Naive thymus-derived CD8-positive, alpha-beta T cell (primary cell): ENCODE results near the gene ITPRIPL1. TPM values are rescaled to one million over a fixed set of nuclear protein-coding genes. Genes with fewer than 3 reads are reported as not detected.

Experiments
- ATAC-seq, 2 donors: fragments of 150-1000 bp; cut with Tn5 transposase in 1 of 2; sonication (Bioruptor Pico), chemical (Tn5 transposase) in 1 of 2; 1 replicate in 1 of 2; 2 replicates in 1 of 2; pipeline ENCODE4 v1.10.0; 2021; ENCODE audit warnings: mild to moderate bottlenecking in 2 of 2, moderate library complexity in 2 of 2
- POLR2A ChIA-PET: fragments of 350-600 bp; sonication (Branson Sonifier 250); formaldehyde crosslinking; loops from one replicate; lab custom pipeline; 2021; ENCODE audit warnings: antibody characterized with exemption; lab: Charles Lee
- DNase-seq, 10 donors: peaks; one replicate each; pipeline versions ENCODE4 v3.0.0 to v3.0.0-alpha.2; 2020 to 2022
- H3K27ac Mint-ChIP-seq, 10 donors: one replicate each; pipeline ENCODE4 v1.8.0; 2020 to 2022; ENCODE audit warnings: mild to moderate bottlenecking in 10 of 10, mixed read lengths in 10 of 10, moderate library complexity in 4 of 10, inconsistent platforms in 1 of 10
- H3K27me3 Mint-ChIP-seq, 5 donors: one replicate each; pipeline ENCODE4 v1.8.0; 2021 to 2022; ENCODE audit warnings: mixed read lengths in 5 of 5
- H3K36me3 Mint-ChIP-seq, 3 donors: one replicate each; pipeline ENCODE4 v1.8.0; 2020 to 2022; ENCODE audit warnings: mixed read lengths in 3 of 3, mild to moderate bottlenecking in 2 of 3, inconsistent platforms in 1 of 3
- H3K4me1 Mint-ChIP-seq, 4 donors: one replicate each; pipeline ENCODE4 v1.8.0; 2021 to 2022; ENCODE audit warnings: mixed read lengths in 4 of 4
- H3K4me3 Mint-ChIP-seq, 10 donors: one replicate each; pipeline ENCODE4 v1.8.0; 2020 to 2022; ENCODE audit warnings: mild to moderate bottlenecking in 10 of 10, mixed read lengths in 10 of 10, moderate library complexity in 6 of 10, inconsistent platforms in 1 of 10
- H3K9me3 Mint-ChIP-seq, 9 donors: one replicate each; pipeline ENCODE4 v1.8.0; 2020 to 2022; ENCODE audit warnings: mixed read lengths in 9 of 9, mild to moderate bottlenecking in 3 of 9, inconsistent platforms in 1 of 9, moderate library complexity in 1 of 9
- polyA plus RNA-seq, 3 donors: library from polyadenylated mRNA; unstranded; fragments of 300-500 nt; fragmentation: Illumina TruSeq; gene quantifications; one replicate each; pipeline ENCODE4 v1.2.3, GENCODE V29; 2021
- total RNA-seq, 8 experiments: library from RNA in 2 of 8; stranded (reverse) in 2 of 8; gene quantifications; one replicate each; pipeline ENCODE4 v1.2.3 and lab custom pipeline; 2021 to 2026

The ITPRIPL1 gene
- total and polyA plus RNA-seq, 5 experiments from 2014 or later, result 0.47 to 8.6 (median 1.4) TPM

DNA sequence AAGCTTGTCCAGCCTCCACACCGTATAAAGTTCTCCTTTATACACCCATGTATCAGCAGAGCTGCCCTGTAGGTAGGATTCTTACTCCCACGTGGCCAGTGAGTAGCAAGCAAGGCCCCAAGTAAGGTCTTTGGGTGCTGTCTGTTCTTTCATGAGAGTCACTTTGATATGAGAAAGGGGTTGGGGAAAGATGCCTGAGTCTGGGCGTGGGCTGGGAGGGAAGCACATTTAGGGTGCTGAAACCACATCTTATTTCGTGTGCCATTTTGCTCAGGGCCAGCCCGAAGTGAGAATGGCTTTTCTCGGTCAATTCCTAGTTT is 436 bp upstream of the ITPRIPL1 start:
- DNase-seq (peak in 3 of 10 donors; percentile 16 to 46 (median 31)), ATAC-seq (peak; percentile 5 to 8)
- Mint-ChIP-seq H3K36me3 (peaks cover 0 to 6% (median 0%) of the 10 kb centered on the region in 3 donors), H3K4me3 (peak overlapping the region; percentile 82 to 94 (median 90)), H3K27ac (peak overlapping the region; percentile 73 to 91 (median 86)), H3K4me1 (peaks cover 20 to 56% (median 51%) of the 10 kb centered on the region in 4 donors), H3K9me3 (no peaks in the 10 kb centered on the region), H3K27me3 (no peaks in the 10 kb centered on the region)
- POLR2A ChIA-PET, result interaction anchor here (1.0 to 3.6 kb wide), 6 partner anchors 9 to 35 kb away, joined by 3 to 33 read pairs (median 7); partner anchors contain the start of genes NCAPH and SNRNP200

DNA sequence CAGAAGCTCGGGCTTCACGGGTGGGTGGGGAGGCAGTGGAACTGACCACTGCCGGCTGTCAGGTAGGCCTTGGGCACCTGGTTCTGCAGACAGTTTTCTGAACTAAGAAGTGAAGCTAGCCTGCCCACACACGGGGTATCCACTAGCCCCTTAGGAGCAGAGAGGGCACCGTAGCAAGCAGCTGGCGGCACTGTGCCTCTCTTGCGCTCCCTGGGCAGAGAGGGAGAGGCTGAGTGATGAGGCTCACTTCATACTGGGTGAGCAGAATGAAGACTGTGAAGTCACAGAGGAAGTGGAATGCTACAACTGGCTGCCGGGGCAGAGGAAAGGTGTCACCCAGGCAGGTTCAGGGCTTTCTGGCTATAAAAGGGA is 753 bp downstream of the ITPRIPL1 start:
- Mint-ChIP-seq H3K27me3 (no peaks in the 10 kb centered on the region), H3K4me1 (peaks cover 17 to 46% (median 42%) of the 10 kb centered on the region in 4 donors), H3K27ac (peak overlapping the region; percentile 50 to 93 (median 86)), H3K36me3 (peaks cover 0 to 6% (median 0%) of the 10 kb centered on the region in 3 donors), H3K4me3 (peak overlapping the region; percentile 82 to 96 (median 91)), H3K9me3 (no peaks in the 10 kb centered on the region)
- DNase-seq (peak in 9 of 10 donors; percentile 11 to 67 (median 38)), ATAC-seq (peak; percentile 38 to 56)
- POLR2A ChIA-PET, result interaction anchor here (0.9 to 3.6 kb wide), 6 partner anchors 8 to 212 kb away, joined by 3 to 33 read pairs (median 7); partner anchors contain the start of genes NCAPH and SNRNP200

DNA sequence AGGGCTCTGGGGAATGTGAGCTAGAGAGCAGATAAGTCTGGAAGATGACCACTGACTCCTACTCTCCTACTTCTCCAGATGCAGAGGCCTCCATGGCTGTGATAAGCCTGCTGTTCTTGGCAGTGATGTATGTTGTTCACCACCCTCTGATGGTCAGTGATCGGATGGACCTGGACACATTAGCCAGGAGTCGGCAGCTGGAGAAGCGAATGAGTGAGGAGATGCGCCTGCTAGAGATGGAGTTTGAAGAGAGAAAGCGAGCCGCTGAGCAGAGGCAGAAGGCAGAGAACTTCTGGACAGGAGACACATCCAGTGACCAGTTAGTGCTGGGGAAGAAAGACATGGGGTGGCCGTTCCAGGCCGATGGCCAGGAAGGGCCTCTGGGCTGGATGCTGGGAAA is 1.4 kb downstream of the ITPRIPL1 start:
- ATAC-seq, result no peak
- POLR2A ChIA-PET, result interaction anchor here (0.5 to 3.6 kb wide), 6 partner anchors 9 to 212 kb away, joined by 3 to 33 read pairs (median 8); partner anchors contain the start of genes NCAPH and SNRNP200
- H3K9me3 Mint-ChIP-seq, result no peaks in the 10 kb centered on the region
- peaks cover 0 to 6% (median 0%) of the 10 kb centered on the region in 3 donors for H3K36me3 Mint-ChIP-seq
- H3K27me3 Mint-ChIP-seq, result no peaks in the 10 kb centered on the region
- peaks cover 16 to 44% (median 37%) of the 10 kb centered on the region in 4 donors for H3K4me1 Mint-ChIP-seq
- DNase-seq, result no peak
- H3K27ac Mint-ChIP-seq, result peak overlapping the region in 4 of 10 donors; percentile 41 to 83 (median 62)
- peak overlapping the region in 5 of 10 donors; percentile 14 to 45 (median 15) for H3K4me3 Mint-ChIP-seq

DNA sequence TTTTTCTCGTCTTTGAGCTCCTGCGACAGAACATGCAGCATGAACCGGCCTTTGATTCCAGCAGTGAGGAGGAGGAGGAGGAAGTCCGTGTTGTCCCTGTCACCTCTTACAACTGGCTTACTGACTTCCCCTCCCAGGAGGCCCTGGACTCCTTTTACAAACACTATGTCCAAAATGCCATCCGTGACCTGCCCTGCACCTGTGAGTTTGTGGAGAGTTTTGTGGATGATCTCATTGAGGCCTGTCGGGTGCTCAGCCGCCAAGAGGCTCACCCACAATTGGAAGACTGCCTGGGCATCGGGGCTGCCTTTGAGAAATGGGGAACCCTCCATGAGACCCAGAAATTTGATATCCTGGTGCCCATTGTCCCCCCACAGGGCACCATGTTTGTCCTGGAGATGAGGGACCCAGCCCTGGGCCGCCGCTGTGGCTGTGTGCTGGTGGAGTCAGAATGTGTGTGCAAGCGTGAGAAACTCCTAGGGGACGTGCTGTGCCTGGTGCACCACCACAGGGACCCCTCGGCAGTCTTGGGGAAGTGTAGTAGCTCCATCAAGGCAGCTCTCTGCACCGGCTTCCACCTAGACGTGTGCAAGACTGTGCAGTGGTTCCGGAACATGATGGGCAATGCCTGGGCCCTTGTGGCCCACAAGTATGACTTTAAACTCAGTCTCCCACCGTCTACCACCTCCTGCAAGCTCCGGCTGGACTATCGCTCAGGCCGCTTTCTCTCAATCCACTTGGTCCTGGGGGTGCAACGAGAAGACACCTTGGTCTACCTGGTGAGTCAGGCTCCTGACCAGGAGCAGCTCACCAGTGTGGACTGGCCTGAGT is 2.1 kb downstream of the ITPRIPL1 start:
- DNase-seq (no peak), ATAC-seq (no peak)
- Mint-ChIP-seq H3K9me3 (no peaks in the 10 kb centered on the region), H3K27ac (peak overlapping the region in 2 of 10 donors; percentile 43 to 83), H3K4me3 (peak overlapping the region in 4 of 10 donors; percentile 6 to 45 (median 19)), H3K27me3 (no peaks in the 10 kb centered on the region), H3K36me3 (peaks cover 0 to 6% (median 0%) of the 10 kb centered on the region in 3 donors), H3K4me1 (peaks cover 16 to 41% (median 32%) of the 10 kb centered on the region in 4 donors)
- POLR2A ChIA-PET, result interaction anchor here (0.5 to 3.6 kb wide), 4 partner anchors 8 to 96 kb away, joined by 3 to 33 read pairs (median 16); partner anchors contain the start of genes NCAPH and SNRNP200

DNA sequence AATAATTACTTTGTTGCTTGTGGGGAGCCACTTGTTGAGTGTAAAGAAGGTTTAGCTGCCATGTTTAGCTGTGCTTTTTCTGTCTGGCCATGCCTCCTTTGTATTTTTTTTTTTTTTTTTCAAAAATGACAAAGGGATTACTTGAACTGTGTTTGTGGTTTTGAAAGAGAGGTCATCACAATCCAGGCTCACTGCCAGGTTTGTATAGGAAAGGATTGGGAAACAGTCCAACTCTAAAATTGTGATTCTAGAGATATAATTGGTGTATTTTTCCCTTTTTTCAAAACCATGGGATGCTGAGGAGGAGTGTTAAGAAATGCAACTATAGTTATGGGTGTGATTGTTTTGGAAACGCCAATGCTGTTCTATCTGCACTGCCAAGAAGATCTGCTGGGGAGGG is 4.3 kb downstream of the ITPRIPL1 start:
- ATAC-seq (no peak), DNase-seq (no peak)
- Mint-ChIP-seq H3K27ac (no peak overlapping the region), H3K4me1 (peaks cover 23 to 39% (median 35%) of the 10 kb centered on the region in 4 donors), H3K36me3 (peaks cover 0 to 6% (median 0%) of the 10 kb centered on the region in 3 donors), H3K27me3 (no peaks in the 10 kb centered on the region), H3K4me3 (no peak overlapping the region), H3K9me3 (no peaks in the 10 kb centered on the region)
- POLR2A ChIA-PET, result interaction anchor here (0.6 to 2.3 kb wide), 3 partner anchors 8 to 53 kb away, joined by 4 to 16 read pairs (median 6); no protein-coding TSS in a partner anchor

- DNase-seq (no peak), ATAC-seq (no peak)
- POLR2A ChIA-PET, result interaction anchor here (0.6 to 2.3 kb wide), 3 partner anchors 8 to 53 kb away, joined by 4 to 16 read pairs (median 6); no protein-coding TSS in a partner anchor
- H3K4me1 Mint-ChIP-seq, result peaks cover 19 to 39% (median 35%) of the 10 kb centered on the region in 4 donors
- no peaks in the 10 kb centered on the region for H3K9me3 Mint-ChIP-seq
- no peak overlapping the region for H3K4me3 Mint-ChIP-seq
- H3K36me3 Mint-ChIP-seq, result peaks cover 0 to 6% (median 0%) of the 10 kb centered on the region in 3 donors
- H3K27me3 Mint-ChIP-seq, result no peaks in the 10 kb centered on the region
- H3K27ac Mint-ChIP-seq, result no peak overlapping the region
Observed at GRCh38 chr2:96329874-96330273, 4.8 kb downstream of the ITPRIPL1 start.

DNA sequence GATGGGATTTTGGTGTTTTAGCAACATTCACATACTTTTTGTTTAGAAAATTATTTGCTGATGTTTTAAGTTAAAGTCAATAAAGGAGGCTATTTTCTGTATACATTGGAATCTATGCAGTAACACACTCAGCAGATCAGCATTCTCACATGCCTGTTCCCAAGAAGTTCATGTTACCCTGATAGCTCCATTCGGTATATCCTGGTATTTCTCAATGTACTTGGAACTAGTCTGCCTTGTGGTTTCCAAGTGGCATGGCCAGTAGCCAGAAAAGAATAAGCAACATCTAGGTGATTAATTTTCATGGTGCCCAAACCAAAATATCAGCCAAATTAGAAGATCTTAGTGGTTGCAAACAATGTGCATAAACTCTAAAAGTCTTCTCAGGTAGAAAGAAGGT is 5.3 kb downstream of the ITPRIPL1 start:
- Mint-ChIP-seq H3K4me3 (no peak overlapping the region), H3K36me3 (peaks cover 0 to 6% (median 0%) of the 10 kb centered on the region in 3 donors), H3K4me1 (peaks cover 17 to 37% (median 35%) of the 10 kb centered on the region in 4 donors), H3K27me3 (no peaks in the 10 kb centered on the region), H3K9me3 (no peaks in the 10 kb centered on the region), H3K27ac (no peak overlapping the region)
- DNase-seq (no peak), ATAC-seq (no peak)
- POLR2A ChIA-PET, result interaction anchor here (1.0 to 2.3 kb wide), 2 partner anchors 9 to 54 kb away, joined by 6 to 16 read pairs; no protein-coding TSS in a partner anchor

DNA sequence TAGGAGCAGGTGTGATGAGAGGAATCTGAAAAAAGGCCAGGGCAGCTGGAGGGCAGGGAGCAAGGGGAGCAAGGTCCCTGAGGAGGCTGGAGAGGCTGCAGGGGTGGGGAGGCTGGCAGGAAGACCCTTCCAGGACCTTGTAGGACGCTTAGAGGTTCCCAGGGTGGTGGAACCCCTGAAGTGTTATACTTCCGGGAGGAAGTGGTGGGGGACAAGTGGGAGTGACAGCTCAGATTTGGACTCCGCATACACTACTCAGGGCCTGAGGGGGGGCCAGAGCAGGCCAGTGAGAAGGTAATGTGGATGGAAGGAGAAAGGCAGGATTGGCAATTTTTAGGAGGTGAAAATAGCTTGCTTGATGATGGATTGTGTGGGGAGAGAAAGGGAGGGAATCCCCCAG is 8.6 kb downstream of the ITPRIPL1 start:
- no peaks in the 10 kb centered on the region for H3K36me3 Mint-ChIP-seq
- ATAC-seq, result no peak
- peaks cover 7 to 27% (median 22%) of the 10 kb centered on the region in 4 donors for H3K4me1 Mint-ChIP-seq
- H3K9me3 Mint-ChIP-seq, result no peaks in the 10 kb centered on the region
- no peak for DNase-seq
- H3K27me3 Mint-ChIP-seq, result no peaks in the 10 kb centered on the region
- POLR2A ChIA-PET, result interaction anchor here (0.7 to 5.9 kb wide), 5 partner anchors 8 to 57 kb away, joined by 3 to 57 read pairs (median 4); partner anchors contain the start of genes ITPRIPL1 and SNRNP200
- peak overlapping the region; percentile 4 to 92 (median 79) for H3K27ac Mint-ChIP-seq
- peak overlapping the region in 9 of 10 donors; percentile 56 to 91 (median 79) for H3K4me3 Mint-ChIP-seq

DNA sequence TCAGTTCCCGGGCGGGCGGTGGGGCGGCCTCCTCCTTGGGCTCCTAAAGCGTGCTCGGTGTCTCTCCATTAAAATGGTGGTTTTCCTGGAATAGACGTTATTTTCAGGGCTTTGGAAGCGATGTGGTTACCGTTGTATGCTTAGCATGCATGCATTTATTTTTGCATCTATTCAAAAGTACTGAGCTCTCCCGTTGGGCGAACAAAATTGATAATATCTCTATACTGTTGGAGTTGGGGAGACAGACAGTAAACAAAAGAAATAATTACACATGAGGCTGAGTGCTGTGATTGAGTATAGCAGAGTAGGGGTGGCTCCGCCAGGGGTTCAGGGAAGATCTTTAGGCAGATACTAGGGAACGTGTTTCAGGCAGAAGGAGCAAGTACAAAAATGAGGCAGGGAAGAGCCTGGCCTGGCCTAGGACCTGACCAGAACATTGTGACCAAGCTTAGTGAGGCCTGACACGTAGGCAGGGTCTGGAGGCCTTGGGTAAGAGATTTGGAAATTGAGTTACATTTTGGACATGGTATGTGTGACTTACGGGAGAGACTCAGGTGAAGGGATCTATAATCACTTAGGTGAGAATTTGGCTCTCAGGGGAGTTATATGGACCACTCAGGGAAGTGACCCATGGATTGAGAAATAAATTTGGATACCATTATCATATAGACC is 11.1 kb downstream of the ITPRIPL1 start:
- Mint-ChIP-seq H3K27ac (peak overlapping the region in 9 of 10 donors; percentile 7 to 79 (median 62)), H3K4me3 (peak overlapping the region; percentile 72 to 92 (median 85)), H3K36me3 (no peaks in the 10 kb centered on the region), H3K4me1 (peaks cover 9 to 33% (median 22%) of the 10 kb centered on the region in 4 donors), H3K27me3 (no peaks in the 10 kb centered on the region), H3K9me3 (no peaks in the 10 kb centered on the region)
- no peak for DNase-seq
- ATAC-seq, result no peak
- POLR2A ChIA-PET, result interaction anchor here (0.6 to 5.9 kb wide), 13 partner anchors 8 to 302 kb away, joined by 3 to 57 read pairs (median 5); partner anchors contain the start of genes ITPRIPL1, KANSL3, SNRNP200 and STARD7

GRCh38 chr2:96336873-96337272 is 11.8 kb downstream of the ITPRIPL1 start:
- peak overlapping the region in 4 of 10 donors; percentile 30 to 85 (median 80) for H3K4me3 Mint-ChIP-seq
- H3K27ac Mint-ChIP-seq, result peak overlapping the region in 4 of 10 donors; percentile 1 to 81 (median 78)
- POLR2A ChIA-PET, result interaction anchor here (3.2 to 5.9 kb wide), 2 partner anchors 16 to 31 kb away, joined by 25 to 57 read pairs; partner anchors contain the start of gene SNRNP200
- H3K36me3 Mint-ChIP-seq, result no peaks in the 10 kb centered on the region
- H3K9me3 Mint-ChIP-seq, result no peaks in the 10 kb centered on the region
- ATAC-seq (no peak), DNase-seq (no peak)
- H3K4me1 Mint-ChIP-seq, result peaks cover 9 to 38% (median 22%) of the 10 kb centered on the region in 4 donors
- H3K27me3 Mint-ChIP-seq, result no peaks in the 10 kb centered on the region

GRCh38 chr2:96340493-96341414 is 15.6 kb downstream of the ITPRIPL1 start:
- Mint-ChIP-seq H3K4me3 (peak overlapping the region in 2 of 10 donors; percentile 46 to 52), H3K27ac (peak overlapping the region in 2 of 10 donors; percentile 58 to 88), H3K9me3 (no peaks in the 10 kb centered on the region), H3K4me1 (peaks cover 0 to 52% (median 6%) of the 10 kb centered on the region in 4 donors), H3K36me3 (no peaks in the 10 kb centered on the region), H3K27me3 (no peaks in the 10 kb centered on the region)
- no peak for DNase-seq
- POLR2A ChIA-PET, result interaction anchor here (0.6 to 0.7 kb wide), 2 partner anchors 10 to 75 kb away, joined by 3 to 5 read pairs; partner anchors contain the start of gene TMEM127
- no peak for ATAC-seq
